IMR-90 (cell line): Measurements from ENCODE around the gene ROBO1. TPM values are rescaled to one million over a fixed set of nuclear protein-coding genes. Genes with fewer than 3 reads are reported as not detected.

Source experiments
- ATAC-seq: fragments of 200-7000 bp; cut with Tn5 transposase; 2 replicates; pipeline ENCODE4 v1.9.1; 2020; ENCODE audit warnings: low read depth, mild to moderate bottlenecking, moderate library complexity
- BruUV-seq: library from RNA; stranded (reverse); fragments of 400-500 nt; replicated peaks from 2 replicates; lab custom pipeline; 2021; lab: Mats Ljungman, UMichigan
- CTCF ChIA-PET: fragments of 300-600 bp; formaldehyde crosslinking; extraction: SDS; loops from one replicate; lab custom pipeline; 2021; ENCODE audit warnings: antibody characterized with exemption; lab: Yijun Ruan, JAX
- POLR2A ChIA-PET: fragments of 300-600 bp; sonication (Branson Sonifier 250); formaldehyde crosslinking; loops from one replicate; lab custom pipeline; 2022; ENCODE audit warnings: antibody characterized with exemption; ENCODE audit not compliant: unreplicated experiment; lab: Charles Lee
- DNase-seq: peaks from one replicate; pipeline ENCODE4 v3.0.0; 2013
- H2AFZ ChIP-seq: replicated peaks from 2 replicates; pipeline ENCODE3; 2013; ENCODE audit warnings: low read length, mild to moderate bottlenecking; ENCODE audit not compliant: poor library complexity
- H2AK5ac ChIP-seq: 2 replicates; pipeline ENCODE4 v1.6.1; 2013; ENCODE audit warnings: low read depth, low read length, inconsistent platforms
- H2AK9ac ChIP-seq: replicated peaks from 2 replicates; pipeline ENCODE3; 2013; ENCODE audit warnings: mild to moderate bottlenecking, low read depth, low read length, moderate library complexity; ENCODE audit not compliant: poor library complexity
- H2BK120ac ChIP-seq: 2 replicates; pipeline ENCODE4 v1.6.1; 2013; ENCODE audit warnings: low read depth, low read length, inconsistent platforms
- H2BK15ac ChIP-seq: 3 replicates; pipeline ENCODE4 v1.6.1; 2013; ENCODE audit warnings: low read depth, low read length, inconsistent platforms
- H2BK20ac ChIP-seq: 2 replicates; pipeline ENCODE4 v1.6.1; 2013; ENCODE audit warnings: low read depth, mild to moderate bottlenecking, inconsistent platforms, low read length, moderate library complexity
- H2BK5ac ChIP-seq: 2 replicates; pipeline ENCODE4 v1.6.1; 2013; ENCODE audit warnings: mild to moderate bottlenecking, low read depth, low read length, inconsistent platforms; ENCODE audit not compliant: poor library complexity, severe bottlenecking
- H3K14ac ChIP-seq: replicated peaks from 2 replicates; pipeline ENCODE4 v1.6.1; 2013; ENCODE audit warnings: low read depth, low read length, inconsistent platforms
- H3K18ac ChIP-seq: 2 replicates; pipeline ENCODE4 v1.6.1; 2013; ENCODE audit warnings: low read depth, low read length, control low read depth
- H3K23ac ChIP-seq: 2 replicates; pipeline ENCODE4 v1.6.1; 2013; ENCODE audit warnings: low read depth, low read length, inconsistent platforms
- H3K27ac ChIP-seq: 2 replicates; pipeline ENCODE4 v1.5.1; 2013; ENCODE audit warnings: mild to moderate bottlenecking, control low read depth, low read length; ENCODE audit not compliant: insufficient read depth
- H3K27me3 ChIP-seq: 2 replicates; pipeline ENCODE4 v1.6.1; 2013; ENCODE audit warnings: low read length; ENCODE audit not compliant: control insufficient read depth, insufficient read depth
- H3K36me3 ChIP-seq: 2 replicates; pipeline ENCODE4 v1.6.1; 2013; ENCODE audit warnings: low read length, mixed read lengths; ENCODE audit not compliant: control insufficient read depth, insufficient read depth
- H3K4ac ChIP-seq: 2 replicates; pipeline ENCODE4 v1.6.1; 2013; ENCODE audit warnings: low read depth, low read length, inconsistent platforms
- H3K4me1 ChIP-seq: 2 replicates; pipeline ENCODE4 v1.6.1; 2013; ENCODE audit warnings: low read length, mixed read lengths; ENCODE audit not compliant: control insufficient read depth, insufficient read depth
- H3K4me2 ChIP-seq: 2 replicates; pipeline ENCODE4 v1.6.1; 2013; ENCODE audit warnings: low read depth, mild to moderate bottlenecking, control low read depth, low read length, moderate library complexity
- H3K4me3 ChIP-seq: 2 replicates; pipeline ENCODE4 v1.5.1; 2013; ENCODE audit warnings: low read depth, mild to moderate bottlenecking, control low read depth, low read length, moderate library complexity; ENCODE audit not compliant: insufficient read depth
- H3K56ac ChIP-seq: 2 replicates; pipeline ENCODE4 v1.6.1; 2013; ENCODE audit warnings: low read length, inconsistent platforms; ENCODE audit not compliant: insufficient read depth; ENCODE audit errors: extremely low read depth
- H3K79me1 ChIP-seq, 2 experiments: 2 replicates each; pipeline ENCODE4 v1.6.1; 2013; ENCODE audit warnings: low read length in 2 of 2, inconsistent platforms in 1 of 2, low read depth in 1 of 2
- H3K9ac ChIP-seq: 2 replicates; pipeline ENCODE4 v1.6.1; 2013; ENCODE audit warnings: low read depth, low read length, control low read depth
- H3K9me1 ChIP-seq: 2 replicates; pipeline ENCODE4 v1.6.1; 2013; ENCODE audit warnings: low read length, inconsistent platforms; ENCODE audit not compliant: insufficient read depth
- H3K9me3 ChIP-seq: 2 replicates; pipeline ENCODE4 v1.6.1; 2013; ENCODE audit warnings: low read length; ENCODE audit not compliant: control insufficient read depth, insufficient read depth
- H4K20me1 ChIP-seq: 2 replicates; pipeline ENCODE4 v1.6.1; 2013; ENCODE audit warnings: low read length, inconsistent platforms; ENCODE audit not compliant: insufficient read depth
- H4K5ac ChIP-seq: 2 replicates; pipeline ENCODE4 v1.6.1; 2013; ENCODE audit warnings: mild to moderate bottlenecking, low read depth, low read length, control low read depth
- H4K8ac ChIP-seq, 2 experiments: 2 replicates each; pipeline ENCODE4 v1.6.1; 2013; ENCODE audit warnings: low read depth in 2 of 2, low read length in 2 of 2, control low read depth in 1 of 2, inconsistent platforms in 1 of 2
- H4K91ac ChIP-seq: 2 replicates; pipeline ENCODE4 v1.6.1; 2013; ENCODE audit warnings: low read depth, low read length, inconsistent platforms; ENCODE audit not compliant: insufficient read depth
- BHLHE40 ChIP-seq: fragments of 150-350 bp; IDR thresholded peaks from 2 replicates; pipeline ENCODE4 v1.6.1; 2016; ENCODE audit warnings: mild to moderate bottlenecking, low read depth, low read length
- CEBPB ChIP-seq: IDR thresholded peaks from 2 replicates; pipeline ENCODE4 v1.6.1; 2012; ENCODE audit warnings: low read depth, low read length, improper control_type of control experiment
- CTCF ChIP-seq: conservative IDR thresholded peaks from 2 replicates; pipeline ENCODE4 v1.5.1; 2012; ENCODE audit warnings: mild to moderate bottlenecking, low read depth, low read length, improper control_type of control experiment
- NFE2L2 ChIP-seq: fragments of 150-350 bp; IDR thresholded peaks from 2 replicates; pipeline ENCODE4 v1.6.1; 2016; ENCODE audit warnings: low read depth, mild to moderate bottlenecking, low read length
- POLR2A ChIP-seq: IDR thresholded peaks from 2 replicates; pipeline ENCODE4 v1.6.1; 2012; ENCODE audit warnings: mild to moderate bottlenecking, low read depth, low read length
- RAD21 ChIP-seq: IDR thresholded peaks from 2 replicates; pipeline ENCODE4 v1.6.1; 2012; ENCODE audit warnings: low read length, improper control_type of control experiment
- RCOR1 ChIP-seq: IDR thresholded peaks from 2 replicates; pipeline ENCODE4 v1.6.1; 2012; ENCODE audit warnings: mild to moderate bottlenecking, low read length, improper control_type of control experiment; ENCODE audit not compliant: insufficient replicate concordance
- SMC3 ChIP-seq: fragments of 150-350 bp; IDR thresholded peaks from 2 replicates; pipeline ENCODE4 v1.6.1; 2016; ENCODE audit warnings: low read depth, mild to moderate bottlenecking, antibody characterized with exemption, low read length, moderate library complexity
- USF2 ChIP-seq: fragments of 150-350 bp; IDR thresholded peaks from 2 replicates; pipeline ENCODE4 v1.6.1; 2017; ENCODE audit warnings: mild to moderate bottlenecking, antibody characterized with exemption, low read length, low read depth
- WGBS, 2 experiments: methylation state at CpG; one replicate each; pipeline versions ENCODE4 v1.1.5 to v1.1.7; 2013; ENCODE audit warnings: missing lambda C conversion rate in 2 of 2; ENCODE audit not compliant: insufficient read length in 1 of 2; ENCODE audit errors: extremely low coverage in 2 of 2; 5-methylcytosine and 5-hydroxymethylcytosine counted together
- dilution Hi-C: fragments of 300-500 bp; cut with HindIII; formaldehyde crosslinking; loops from one replicate; pipeline ENCODE4 v1.14.3; 2018; ENCODE audit warnings: low sequenced_read_pairs; ENCODE audit not compliant: unreplicated experiment
- in situ Hi-C: fragments of 300-500 bp; cut with MboI; formaldehyde crosslinking; loops from 3 replicates; pipeline ENCODE4 v1.14.3; 2019; ENCODE audit warnings: low sequenced_read_pairs, inconsistent platforms, mixed read lengths
- intact Hi-C: fragments of 100-400 bp; cut with micrococcal nuclease; formaldehyde crosslinking; loops from 2 replicates; pipeline ENCODE4 v1.10.0; 2022
- polyA plus RNA-seq, 3 experiments: library from polyadenylated mRNA; depleted of rRNA; stranded (reverse); fragments of >200 nt; gene quantifications; 2 replicates each; pipeline ENCODE4 v1.2.3, GENCODE V29; 2012; ENCODE audit warnings: low replicate concordance in 1 of 3
- total RNA-seq: library from RNA; depleted of rRNA; stranded (reverse); fragments of >200 nt; gene quantifications from 2 replicates; pipeline ENCODE4 v1.2.3, GENCODE V29; 2012

Gene ROBO1
- total and polyA plus RNA-seq, 2 of the 4 experiments (the other 2 are of a cell fraction) = 24.1 to 53.9 TPM

GRCh38 chr3:78995087-78995486, 772.7 kb downstream of the ROBO1 start:
- in situ Hi-C loops (loop anchor here (25.0 kb wide), 1 partner anchor 333 kb away; no protein-coding TSS in a partner anchor), intact Hi-C loops (no loop called here), dilution Hi-C loops (no loop called here)
- Histone ChIP-seq H2BK15ac (no peak overlapping the region), H3K9me1 (no peaks in the 10 kb centered on the region), H3K23ac (no peak overlapping the region), H3K27me3 (no peaks in the 10 kb centered on the region), H3K18ac (no peak overlapping the region), H2BK20ac (no peak overlapping the region), H4K91ac (no peak overlapping the region), H3K56ac (no peak overlapping the region), H3K9me3 (peaks cover 3% of the 10 kb centered on the region; the same call in 1 of the 2 replicates), H4K20me1 (no peaks in the 10 kb centered on the region), H2BK5ac (no peak overlapping the region), H3K4me1 (peaks cover 2% of the 10 kb centered on the region; the same call in 1 of the 2 replicates), H3K9ac (no peak overlapping the region), H3K4ac (no peak overlapping the region), H3K4me3 (no peak overlapping the region), H4K5ac (no peak overlapping the region), H2AK5ac (no peak overlapping the region), H3K79me1 (peaks cover 11 to 20% of the 10 kb centered on the region in 2 experiments), H3K27ac (no peak overlapping the region), H2AK9ac (no peak overlapping the region), H4K8ac (no peak overlapping the region), H3K4me2 (no peak overlapping the region), H3K14ac (no peak overlapping the region), H3K36me3 (no peaks in the 10 kb centered on the region), H2BK120ac (no peak overlapping the region), H2AFZ (no peak overlapping the region)
- WGBS, 2 experiments = 100% methylated on average over 2 of the region's 5 CpGs; no CpG with 5 or more reads in 1 of the 2 experiments
- ChIA-PET POLR2A (no interaction called here), CTCF (no interaction called here)
- BruUV-seq = no TSS peak
- no peak for ATAC-seq
- TF ChIP-seq POLR2A (no peak), RAD21 (no peak), USF2 (no peak), CEBPB (no peak), BHLHE40 (no peak), RCOR1 (no peak), NFE2L2 (no peak), SMC3 (no peak), CTCF (no peak)
- DNase-seq = no peak
